ENCODE measurements around the gene CEBPG.
A peak's percentile ranks its signal among the peaks of the same experiment; 100 is the strongest.

The CEBPG gene

DNA sequence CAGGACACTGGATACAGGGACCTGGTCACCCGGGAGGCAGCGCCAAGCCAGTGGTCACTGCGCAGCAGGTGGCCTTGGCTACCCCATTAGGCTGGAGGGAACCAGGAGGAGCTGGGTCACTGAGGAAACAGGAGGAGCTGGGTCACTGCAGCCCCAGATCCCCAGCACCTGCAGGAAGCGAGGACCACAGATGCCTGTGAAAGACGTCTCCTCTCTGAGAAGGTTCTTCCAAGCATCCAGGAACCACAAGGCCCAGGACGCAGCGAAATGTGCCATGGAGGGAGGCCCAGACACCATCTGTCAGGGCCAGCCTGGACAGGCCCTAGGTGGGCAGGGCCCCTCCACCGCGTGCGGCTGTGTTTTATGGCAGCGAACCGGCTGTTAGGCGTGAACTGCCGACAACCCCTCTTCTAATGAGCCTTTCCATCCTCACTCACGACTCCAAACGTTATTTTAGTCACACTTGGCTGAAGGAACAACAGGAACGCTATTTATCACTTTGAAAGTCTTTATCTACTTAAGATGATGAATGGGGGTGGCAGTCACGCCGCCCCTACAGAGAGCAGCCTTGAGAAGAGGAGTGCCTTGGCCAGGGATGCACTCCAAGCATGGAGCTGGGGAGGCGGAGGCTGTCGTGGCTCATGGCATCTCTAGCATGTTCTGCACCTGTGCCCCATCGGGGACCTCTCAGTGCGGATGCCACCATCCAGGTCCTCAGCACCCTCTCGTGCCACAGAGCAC is 53.3 kb downstream of the CEBPG start:
- DNase-seq = no peak

DNA sequence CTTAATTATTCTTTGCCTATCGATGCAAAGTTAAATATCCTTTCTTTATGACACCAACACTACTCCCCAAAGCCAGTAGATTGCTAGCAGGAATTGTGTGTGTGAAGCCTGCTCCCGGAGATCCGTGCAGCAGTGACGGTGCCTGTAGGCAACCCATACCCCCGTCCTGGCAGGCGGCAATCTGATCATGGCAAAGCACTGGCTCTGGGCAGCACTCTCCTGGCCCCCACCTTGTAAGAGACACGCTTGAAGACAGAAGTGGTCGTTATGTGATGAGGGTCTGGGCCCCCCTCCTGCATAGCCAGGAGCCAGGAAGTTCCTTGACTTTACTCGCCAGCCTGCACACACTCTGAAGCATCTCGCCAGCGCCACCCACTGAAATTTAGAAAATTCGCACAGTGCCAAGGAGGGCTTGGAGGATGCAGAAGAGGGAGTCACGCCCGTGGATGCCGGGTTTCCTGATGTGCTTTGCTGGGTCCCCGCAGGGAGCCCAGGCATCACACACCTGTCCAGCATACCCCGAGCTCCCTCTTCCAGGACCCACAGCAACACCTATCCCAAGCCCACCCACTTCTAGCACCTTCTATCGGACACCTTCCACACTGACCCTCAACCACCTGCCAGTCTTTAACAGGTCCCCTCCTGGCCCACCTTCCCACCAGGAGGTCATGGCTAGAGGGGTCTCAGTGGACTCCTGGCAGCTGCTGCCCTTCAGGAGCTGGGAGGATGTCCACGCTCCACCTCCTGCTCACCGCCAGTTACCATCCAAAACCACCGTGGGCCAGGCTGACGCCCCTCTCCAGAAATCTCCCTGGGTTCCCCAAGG is 54.5 kb downstream of the CEBPG start:
- DNase-seq = no peak

DNA sequence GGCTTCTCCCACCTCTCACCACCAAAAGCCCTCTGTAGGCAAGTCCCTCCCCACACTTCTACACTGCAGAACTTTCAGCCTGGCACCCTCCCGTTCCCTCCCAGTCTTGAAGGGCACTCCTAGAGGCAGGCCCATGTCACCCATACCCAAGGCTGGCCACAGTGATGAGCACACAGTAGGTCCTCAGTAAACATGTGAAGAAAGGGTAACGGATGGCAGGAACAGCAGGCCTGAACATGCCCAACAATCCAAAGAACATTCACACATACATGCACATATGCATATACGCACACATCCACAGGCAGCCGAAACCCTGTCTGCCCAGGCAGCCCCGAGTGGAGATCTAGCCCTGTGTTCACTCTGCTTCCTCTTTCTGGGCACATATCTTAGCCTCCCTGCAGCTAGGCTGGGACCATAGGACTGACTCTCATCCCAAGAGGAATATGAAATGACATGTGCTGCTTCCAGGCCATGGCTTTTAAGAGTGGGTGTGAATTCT is 55.2 kb downstream of the CEBPG start:
- no peak for DNase-seq

DNA sequence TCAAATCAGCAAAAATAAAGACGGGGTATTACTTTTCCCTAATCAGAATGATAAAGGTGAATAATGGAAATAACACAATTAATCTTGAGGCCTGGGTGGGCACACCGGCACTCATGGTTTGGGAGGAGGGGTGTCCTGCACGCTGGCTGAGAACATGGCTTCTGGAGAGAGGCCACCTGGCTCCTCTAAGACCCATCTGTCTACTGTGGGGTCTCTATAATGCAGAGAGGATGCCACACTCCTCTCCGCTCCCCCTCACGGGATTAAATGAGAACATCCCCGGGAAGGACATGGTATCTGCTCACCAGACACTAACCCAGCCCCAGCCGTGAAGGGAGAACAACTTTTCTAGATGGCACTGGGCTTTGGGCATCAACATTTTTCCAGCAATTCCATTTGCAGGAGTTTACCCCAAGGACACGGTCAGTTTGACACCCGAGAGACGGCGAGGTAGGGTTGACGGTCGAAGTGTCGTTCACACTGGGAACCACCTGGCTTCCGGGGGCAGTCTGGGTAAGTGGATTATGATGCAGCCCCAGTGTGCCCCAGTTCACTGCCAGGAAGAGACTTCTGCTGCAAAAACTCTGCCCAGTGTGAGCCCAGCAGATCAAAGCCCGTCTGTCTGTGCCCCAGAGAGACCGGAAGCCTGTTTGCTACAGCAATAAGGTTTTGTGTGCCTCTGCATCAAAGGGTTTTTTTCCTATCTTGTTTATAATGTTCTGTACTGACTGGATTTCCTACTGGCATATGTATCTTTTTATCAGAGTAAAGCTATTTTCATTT is 56.6 kb downstream of the CEBPG start:
- DNase-seq = no peak

DNA sequence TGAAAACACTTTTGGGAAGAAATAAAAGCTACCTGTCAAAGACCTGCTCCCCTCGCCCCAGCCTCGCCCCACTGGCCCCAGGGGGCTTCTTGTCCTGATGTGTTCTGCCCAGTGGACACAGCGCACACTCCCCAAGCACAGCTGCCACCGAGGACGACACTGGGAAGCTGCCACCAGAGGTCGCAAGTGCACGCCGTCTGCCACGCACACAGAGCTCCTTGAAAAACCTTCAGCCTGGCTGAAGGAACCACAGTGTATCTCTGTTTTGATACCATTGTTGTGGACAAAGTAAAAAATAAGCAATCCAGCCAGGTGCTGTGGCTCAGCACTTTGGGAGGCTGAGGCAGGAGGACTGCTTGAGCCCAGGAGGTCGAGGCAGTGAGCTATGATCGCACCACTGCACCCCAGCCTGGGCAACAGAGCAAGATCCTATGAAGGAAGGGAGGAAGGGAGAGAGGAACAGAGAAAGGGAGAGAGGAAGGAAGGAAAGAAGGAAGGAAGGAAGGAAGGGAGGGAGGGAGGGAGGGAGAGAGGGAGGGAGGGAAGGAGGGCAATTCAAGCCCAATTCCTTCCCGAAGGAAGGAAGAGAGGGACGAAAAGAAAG is 57.3 kb downstream of the CEBPG start:
- peak; percentile 83 for DNase-seq

DNA sequence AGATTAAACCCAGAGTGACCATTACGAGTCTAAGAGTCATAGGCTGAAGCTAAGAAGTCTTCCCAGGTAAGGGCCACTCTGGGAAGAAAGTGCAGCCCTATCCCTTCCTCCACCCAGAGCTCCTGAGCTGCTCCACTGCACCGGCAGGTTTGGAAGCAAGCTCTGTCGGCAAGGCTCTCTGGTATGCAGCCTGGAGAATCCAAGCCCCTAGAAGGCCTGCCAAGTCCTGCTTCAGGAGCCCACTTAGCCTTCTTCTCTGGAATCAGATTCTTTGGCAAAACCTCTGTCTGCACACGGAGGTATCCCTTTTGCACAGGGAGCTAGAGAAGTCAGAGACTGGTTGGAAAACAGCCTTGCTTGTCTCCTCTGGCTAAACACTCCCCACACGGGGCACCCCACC is 58.5 kb downstream of the CEBPG start:
- no peak for DNase-seq
